Measurements from ENCODE around the gene GAL3ST3. TPM values are rescaled to one million over a fixed set of nuclear protein-coding genes. Genes with fewer than 3 reads are reported as not detected.

Gene GAL3ST3
- total RNA-seq, 1 experiment from 2014 or later: not detected

DNA sequence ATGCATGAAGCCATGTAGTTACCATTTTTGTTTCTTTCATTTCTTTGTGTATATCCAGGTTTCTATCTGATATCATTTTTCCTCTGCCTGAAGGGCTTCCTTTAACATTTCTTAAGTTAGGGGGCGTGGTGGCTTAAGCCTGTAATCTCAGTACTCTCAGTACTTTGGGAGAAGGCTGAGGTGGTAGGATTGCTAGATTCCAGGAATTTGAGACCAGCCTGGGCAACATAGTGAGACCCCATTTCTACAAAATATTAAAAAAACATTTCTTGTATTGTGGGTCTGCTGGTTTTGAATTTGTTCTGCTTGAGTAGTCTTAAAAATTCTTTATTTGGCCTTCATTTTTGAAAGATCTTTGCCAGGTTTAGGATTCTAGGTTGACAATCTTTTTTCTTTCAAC lies 15.6 kb upstream of the GAL3ST3 start:
- no peak overlapping the region for H3K4me3 ChIP-seq
- peaks cover 100% of the 10 kb centered on the region for H3K36me3 ChIP-seq
- no peaks in the 10 kb centered on the region for H3K9me3 ChIP-seq (replicated peaks)
- no peak overlapping the region for H3K27ac ChIP-seq
- DNase-seq (ENCODE audit: low read depth in 1 of 2, low spot score in 2 of 2): no peak
- H3K27me3 ChIP-seq (replicated peaks): no peaks in the 10 kb centered on the region
- H3K4me1 ChIP-seq (replicated peaks): peaks cover 16% of the 10 kb centered on the region

DNA sequence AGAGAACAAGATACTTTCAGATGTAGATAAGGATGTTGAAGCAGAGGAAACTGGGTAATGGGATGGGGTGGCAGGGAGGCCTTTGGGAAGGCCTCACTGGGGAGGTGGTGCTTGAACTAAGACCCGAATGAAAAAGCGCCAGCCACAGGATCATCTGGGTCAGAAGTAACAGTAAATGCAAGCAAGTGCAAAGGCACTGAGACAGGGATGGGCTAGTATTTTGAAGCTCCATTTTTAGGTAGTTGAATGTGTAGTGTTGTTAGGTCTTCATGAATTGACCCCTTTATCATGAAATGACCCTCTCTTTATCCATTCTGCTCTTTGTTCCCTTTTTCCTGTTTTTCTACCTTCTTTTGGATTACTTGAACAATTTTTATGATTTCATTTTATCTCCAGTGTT lies 14.9 kb upstream of the GAL3ST3 start:
- Histone ChIP-seq H3K27me3 (replicated peaks) (no peaks in the 10 kb centered on the region), H3K36me3 (peaks cover 100% of the 10 kb centered on the region), H3K9me3 (replicated peaks) (no peaks in the 10 kb centered on the region), H3K27ac (no peak overlapping the region), H3K4me3 (no peak overlapping the region), H3K4me1 (replicated peaks) (peaks cover 10% of the 10 kb centered on the region)
- DNase-seq (ENCODE audit: low read depth in 1 of 2, low spot score in 2 of 2): no peak

DNA sequence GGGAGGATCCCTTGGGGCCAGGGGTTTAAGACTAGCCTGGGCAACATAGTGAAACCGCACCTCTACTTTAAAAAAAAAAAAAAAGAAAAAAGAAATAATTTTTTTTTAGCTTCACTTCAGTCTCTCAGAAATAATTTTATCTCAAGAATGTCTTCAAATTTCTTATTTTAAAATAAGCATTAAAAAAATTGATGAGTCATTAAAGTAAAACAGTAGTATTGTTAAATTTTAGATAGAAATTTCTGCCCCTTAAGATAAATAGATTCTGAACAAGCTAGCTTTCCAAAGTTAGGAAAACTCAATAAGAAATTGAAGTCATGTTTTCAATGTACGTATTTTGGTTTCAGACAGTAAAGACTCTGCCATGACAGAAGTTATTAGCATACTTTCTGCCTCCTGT lies 13.4 kb upstream of the GAL3ST3 start:
- DNase-seq (ENCODE audit: low read depth in 1 of 2, low spot score in 2 of 2): no peak
- H3K27me3 ChIP-seq (replicated peaks): no peaks in the 10 kb centered on the region
- no peaks in the 10 kb centered on the region for H3K4me1 ChIP-seq (replicated peaks)
- no peak overlapping the region for H3K4me3 ChIP-seq
- no peak overlapping the region for H3K27ac ChIP-seq
- peaks cover 100% of the 10 kb centered on the region for H3K36me3 ChIP-seq
- no peaks in the 10 kb centered on the region for H3K9me3 ChIP-seq (replicated peaks)

DNA sequence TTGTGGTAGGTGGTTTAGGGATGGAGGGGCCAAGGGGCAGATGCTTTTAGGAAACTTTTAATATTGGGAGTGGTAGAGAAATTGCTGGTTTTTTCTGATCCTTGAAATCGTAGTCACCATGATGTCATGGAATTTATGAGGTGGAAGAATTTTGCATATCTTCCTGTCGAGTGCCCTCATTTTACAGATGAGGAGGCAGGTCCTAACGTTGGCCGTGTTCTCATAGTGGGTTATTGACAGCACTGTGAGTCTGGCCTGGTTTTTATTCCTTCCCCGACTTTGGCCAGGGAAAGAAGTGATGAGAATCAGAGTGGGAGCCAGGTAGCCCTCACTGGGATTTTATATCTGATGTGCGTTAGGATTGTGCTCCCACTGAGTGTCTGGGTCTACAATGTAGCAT lies 12.3 kb upstream of the GAL3ST3 start:
- Histone ChIP-seq H3K9me3 (replicated peaks) (no peaks in the 10 kb centered on the region), H3K27ac (no peak overlapping the region), H3K27me3 (replicated peaks) (no peaks in the 10 kb centered on the region), H3K36me3 (peaks cover 100% of the 10 kb centered on the region), H3K4me3 (no peak overlapping the region), H3K4me1 (replicated peaks) (no peaks in the 10 kb centered on the region)
- DNase-seq (ENCODE audit: low read depth in 1 of 2, low spot score in 2 of 2): no peak

DNA sequence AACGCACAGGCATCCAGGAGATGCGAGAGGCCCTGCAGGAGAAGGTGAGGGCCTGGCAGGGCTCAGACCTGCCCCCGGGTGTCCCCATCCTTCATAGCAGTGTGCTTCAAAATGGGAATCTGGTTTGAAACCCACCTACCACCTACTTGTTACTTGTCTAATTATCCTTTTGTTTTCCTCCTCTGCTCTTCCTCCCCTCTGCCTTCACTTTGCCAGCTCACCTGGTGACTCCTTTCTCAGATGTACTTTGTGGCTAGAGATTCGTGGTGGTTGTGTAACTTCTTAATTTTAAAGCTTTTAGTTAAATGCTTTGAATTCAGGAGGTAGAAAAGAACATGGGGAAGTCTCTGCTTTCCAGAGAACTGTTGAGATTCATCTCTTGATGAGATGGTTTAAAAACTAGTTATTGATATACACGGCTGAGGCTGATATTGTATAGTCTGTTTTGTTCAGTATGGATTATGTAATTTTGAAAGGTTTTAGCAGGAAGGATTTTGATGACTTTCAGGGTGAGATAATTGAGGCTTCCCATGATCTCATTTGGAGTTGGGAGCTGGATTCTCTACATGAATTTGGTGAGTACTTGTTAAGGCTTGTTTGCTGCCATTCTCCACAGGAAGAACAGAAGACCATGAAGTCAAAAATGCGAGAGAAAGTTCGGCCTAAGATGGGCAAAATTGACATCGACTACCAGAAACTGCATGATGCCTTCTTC lies 11.2 kb upstream of the GAL3ST3 start:
- Histone ChIP-seq H3K36me3 (peaks cover 100% of the 10 kb centered on the region), H3K9me3 (replicated peaks) (no peaks in the 10 kb centered on the region), H3K27me3 (replicated peaks) (no peaks in the 10 kb centered on the region), H3K27ac (no peak overlapping the region), H3K4me3 (no peak overlapping the region), H3K4me1 (replicated peaks) (no peaks in the 10 kb centered on the region)
- DNase-seq (ENCODE audit: low read depth in 1 of 2, low spot score in 2 of 2): no peak

DNA sequence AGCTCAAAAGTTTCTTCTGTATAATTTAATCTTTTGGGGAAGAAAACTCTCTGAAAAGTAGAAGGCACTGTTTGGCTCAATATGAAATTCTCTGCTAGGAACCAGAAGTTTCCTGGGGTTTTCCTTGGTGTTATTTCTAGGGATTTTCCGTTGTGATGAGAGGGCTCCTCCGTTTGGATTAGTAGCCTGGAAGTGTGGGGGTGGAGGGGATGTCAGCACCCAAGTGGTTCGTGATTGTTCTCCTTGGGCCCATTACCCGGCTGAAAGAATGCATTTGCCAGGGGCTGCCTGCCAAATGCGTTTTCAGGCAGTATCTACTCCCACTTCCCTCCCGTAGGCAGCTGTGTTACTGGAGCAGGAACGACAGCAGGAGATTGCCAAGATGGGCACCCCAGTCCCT lies 7.5 kb upstream of the GAL3ST3 start:
- H3K9me3 ChIP-seq (replicated peaks): no peaks in the 10 kb centered on the region
- H3K4me1 ChIP-seq (replicated peaks): peaks cover 8% of the 10 kb centered on the region
- peaks cover 92% of the 10 kb centered on the region for H3K36me3 ChIP-seq
- DNase-seq (ENCODE audit: low read depth in 1 of 2, low spot score in 2 of 2): no peak
- H3K27me3 ChIP-seq (replicated peaks): no peaks in the 10 kb centered on the region
- H3K27ac ChIP-seq: no peak overlapping the region
- no peak overlapping the region for H3K4me3 ChIP-seq

DNA sequence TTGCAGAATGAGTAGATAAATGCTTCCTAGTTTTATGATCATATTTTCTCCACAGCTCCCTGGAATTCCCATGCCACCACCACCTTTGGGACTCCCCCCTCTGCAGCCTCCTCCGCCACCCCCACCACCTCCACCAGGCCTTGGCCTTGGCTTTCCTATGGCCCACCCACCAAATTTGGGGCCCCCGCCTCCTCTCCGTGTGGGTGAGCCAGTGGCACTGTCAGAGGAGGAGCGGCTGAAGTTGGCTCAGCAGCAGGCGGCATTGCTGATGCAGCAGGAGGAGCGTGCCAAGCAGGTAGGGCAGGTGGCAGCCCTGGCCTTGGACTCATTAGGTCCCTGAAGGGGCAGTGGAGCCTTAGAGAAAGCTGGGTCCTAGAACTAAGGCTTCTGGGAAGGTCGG lies 6.1 kb upstream of the GAL3ST3 start:
- no peak for DNase-seq (ENCODE audit: low read depth in 1 of 2, low spot score in 2 of 2)
- peaks cover 77% of the 10 kb centered on the region for H3K36me3 ChIP-seq
- H3K4me1 ChIP-seq (replicated peaks): peaks cover 14% of the 10 kb centered on the region
- no peak overlapping the region for H3K4me3 ChIP-seq
- no peaks in the 10 kb centered on the region for H3K9me3 ChIP-seq (replicated peaks)
- no peaks in the 10 kb centered on the region for H3K27me3 ChIP-seq (replicated peaks)
- no peak overlapping the region for H3K27ac ChIP-seq

DNA sequence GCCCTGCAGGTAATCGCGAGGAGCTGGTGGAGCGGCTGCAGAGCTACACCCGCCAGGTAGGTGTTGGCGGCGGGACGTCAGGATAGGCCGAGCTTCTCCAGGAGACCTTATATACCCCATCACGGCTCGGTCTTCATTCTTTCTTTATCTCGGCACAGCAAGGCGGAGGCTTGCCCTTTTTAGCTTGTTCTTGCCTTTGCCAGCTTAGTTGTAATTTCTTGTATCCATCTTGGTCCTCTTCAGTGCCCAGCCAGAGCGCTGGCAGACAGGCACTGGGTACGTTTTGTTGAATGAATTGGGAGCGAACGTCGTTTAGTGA lies 3.7 kb upstream of the GAL3ST3 start:
- H3K27ac ChIP-seq: peak overlapping the region; percentile 48
- no peaks in the 10 kb centered on the region for H3K27me3 ChIP-seq (replicated peaks)
- H3K4me3 ChIP-seq: peak overlapping the region; percentile 71
- peaks cover 53% of the 10 kb centered on the region for H3K36me3 ChIP-seq
- peaks cover 14% of the 10 kb centered on the region for H3K4me1 ChIP-seq (replicated peaks)
- no peaks in the 10 kb centered on the region for H3K9me3 ChIP-seq (replicated peaks)
- DNase-seq (ENCODE audit: low read depth in 1 of 2, low spot score in 2 of 2): no peak

DNA sequence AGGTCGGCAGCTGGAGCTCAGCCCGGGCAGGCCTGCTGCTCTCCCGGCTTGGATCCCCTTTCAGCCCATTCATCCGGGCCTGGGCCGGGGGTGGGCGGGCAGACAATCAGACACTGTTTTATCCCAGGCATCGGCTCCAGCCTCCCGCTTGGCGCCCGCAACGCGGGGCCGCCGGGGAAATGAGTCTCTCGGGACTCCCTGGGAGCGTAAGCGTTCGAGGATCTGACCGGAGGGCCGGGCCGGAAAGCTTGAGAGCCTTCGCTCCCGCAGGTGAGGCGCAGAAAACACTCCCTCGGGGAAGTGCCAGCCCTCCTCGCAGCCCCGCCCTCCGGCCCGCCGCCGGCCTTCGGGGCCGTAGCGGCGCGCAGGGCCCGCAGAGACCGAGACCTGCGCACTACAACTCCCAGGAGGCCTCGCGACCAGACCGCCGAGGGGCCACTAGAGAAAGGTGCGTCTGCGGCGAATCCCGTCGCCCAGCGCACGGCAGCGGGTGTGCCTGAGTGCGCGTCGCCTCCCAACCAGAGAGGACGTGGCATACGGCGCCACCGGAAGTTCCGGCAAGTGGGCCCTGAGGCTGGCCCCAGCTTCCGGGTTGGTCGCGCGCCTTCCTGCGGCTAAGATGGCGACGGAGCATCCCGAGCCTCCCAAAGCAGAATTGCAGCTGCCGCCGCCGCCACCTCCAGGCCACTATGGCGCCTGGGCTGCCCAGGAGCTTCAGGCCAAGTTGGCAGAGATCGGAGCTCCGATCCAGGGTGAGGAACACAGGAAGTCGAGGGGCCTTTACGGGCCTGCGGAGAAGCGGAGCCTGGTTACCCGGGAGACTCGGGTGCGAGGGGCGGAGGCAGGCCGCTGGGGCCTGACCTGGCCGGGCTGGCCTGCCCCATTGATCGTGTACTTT lies 3.1 kb upstream of the GAL3ST3 start, which contains the start of gene SF3B2:
Gene SF3B2, plus strand, starts transcription at position 599 of the 898 bp plus-strand sequence. Its CDS starts 21 bp downstream, at position 620.
- Histone ChIP-seq H3K36me3 (peaks cover 47% of the 10 kb centered on the region), H3K27ac (peak within 1 kb of the TSS; percentile 48), H3K4me3 (peak within 1 kb of the TSS; percentile 71), H3K27me3 (replicated peaks) (no peaks in the 10 kb centered on the region), H3K4me1 (replicated peaks) (peaks cover 14% of the 10 kb centered on the region), H3K9me3 (replicated peaks) (no peaks in the 10 kb centered on the region)
- peak; percentile 99 to 100 for DNase-seq (ENCODE audit: low read depth in 1 of 2, low spot score in 2 of 2)

DNA sequence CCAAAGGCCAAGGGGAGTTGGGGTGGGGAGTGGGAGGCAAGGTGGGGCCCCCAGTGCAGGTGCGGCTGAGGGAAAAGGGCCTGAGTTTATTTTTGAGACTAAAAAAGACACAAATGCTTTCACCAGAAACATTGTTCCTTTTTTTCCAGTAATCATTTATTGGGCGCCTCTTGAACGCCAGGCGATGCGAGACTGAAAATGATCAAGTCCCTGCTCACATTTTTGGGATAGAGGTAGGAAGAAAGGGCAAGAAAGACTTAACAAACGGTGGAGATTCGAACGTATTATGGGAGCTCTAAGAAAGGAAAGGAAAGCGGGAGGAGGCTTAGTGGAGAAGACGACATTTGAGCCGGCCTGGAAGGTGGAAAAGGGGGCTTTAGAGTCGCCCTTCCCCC lies 2.4 kb upstream of the GAL3ST3 start:
- H3K9me3 ChIP-seq (replicated peaks): no peaks in the 10 kb centered on the region
- H3K27ac ChIP-seq: peak overlapping the region; percentile 20
- H3K27me3 ChIP-seq (replicated peaks): no peaks in the 10 kb centered on the region

DNA sequence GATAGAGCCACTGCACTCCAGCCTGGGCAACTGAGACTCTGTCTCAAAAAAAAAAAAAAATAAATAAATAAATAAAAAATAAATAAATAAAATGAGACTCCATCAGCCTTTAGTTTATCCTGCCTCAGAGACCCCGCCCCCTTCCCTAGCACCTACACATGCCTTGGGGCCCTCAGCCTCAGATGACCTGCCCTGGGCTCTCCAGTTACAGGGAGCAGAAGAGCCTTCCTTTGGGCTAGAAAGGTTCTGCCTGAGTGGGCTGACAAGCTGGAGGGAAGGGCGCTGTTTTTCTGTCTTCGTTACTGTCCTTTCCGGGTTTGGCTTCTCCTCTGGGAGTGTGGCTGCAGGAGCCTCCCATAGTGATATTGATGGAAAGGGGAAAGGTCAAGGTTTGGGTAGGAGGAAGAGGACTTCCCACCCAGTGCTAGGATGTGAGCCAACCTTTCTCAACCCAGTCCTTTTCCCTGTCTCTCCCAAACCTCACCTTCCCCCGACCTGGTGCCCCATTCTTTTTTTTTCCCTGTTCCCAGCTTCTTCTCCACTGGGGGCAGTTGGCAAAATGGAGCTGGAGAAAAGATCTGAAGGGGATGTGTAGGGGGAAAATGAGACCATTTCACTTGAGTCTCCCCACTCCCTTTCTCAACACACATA lies 1.7 kb upstream of the GAL3ST3 start:
- Histone ChIP-seq H3K27me3 (replicated peaks) (no peaks in the 10 kb centered on the region), H3K9me3 (replicated peaks) (no peaks in the 10 kb centered on the region), H3K4me1 (replicated peaks) (peaks cover 14% of the 10 kb centered on the region), H3K4me3 (no peak overlapping the region), H3K36me3 (peaks cover 34% of the 10 kb centered on the region), H3K27ac (no peak overlapping the region)
- DNase-seq (ENCODE audit: low read depth in 1 of 2, low spot score in 2 of 2): no peak

More for the DNA sequence above, 2.4 kb upstream of the GAL3ST3 start:
- DNase-seq (ENCODE audit: low read depth in 1 of 2, low spot score in 2 of 2): no peak
- peaks cover 40% of the 10 kb centered on the region for H3K36me3 ChIP-seq
- H3K4me1 ChIP-seq (replicated peaks): peaks cover 14% of the 10 kb centered on the region
- H3K4me3 ChIP-seq: peak overlapping the region; percentile 71

DNA sequence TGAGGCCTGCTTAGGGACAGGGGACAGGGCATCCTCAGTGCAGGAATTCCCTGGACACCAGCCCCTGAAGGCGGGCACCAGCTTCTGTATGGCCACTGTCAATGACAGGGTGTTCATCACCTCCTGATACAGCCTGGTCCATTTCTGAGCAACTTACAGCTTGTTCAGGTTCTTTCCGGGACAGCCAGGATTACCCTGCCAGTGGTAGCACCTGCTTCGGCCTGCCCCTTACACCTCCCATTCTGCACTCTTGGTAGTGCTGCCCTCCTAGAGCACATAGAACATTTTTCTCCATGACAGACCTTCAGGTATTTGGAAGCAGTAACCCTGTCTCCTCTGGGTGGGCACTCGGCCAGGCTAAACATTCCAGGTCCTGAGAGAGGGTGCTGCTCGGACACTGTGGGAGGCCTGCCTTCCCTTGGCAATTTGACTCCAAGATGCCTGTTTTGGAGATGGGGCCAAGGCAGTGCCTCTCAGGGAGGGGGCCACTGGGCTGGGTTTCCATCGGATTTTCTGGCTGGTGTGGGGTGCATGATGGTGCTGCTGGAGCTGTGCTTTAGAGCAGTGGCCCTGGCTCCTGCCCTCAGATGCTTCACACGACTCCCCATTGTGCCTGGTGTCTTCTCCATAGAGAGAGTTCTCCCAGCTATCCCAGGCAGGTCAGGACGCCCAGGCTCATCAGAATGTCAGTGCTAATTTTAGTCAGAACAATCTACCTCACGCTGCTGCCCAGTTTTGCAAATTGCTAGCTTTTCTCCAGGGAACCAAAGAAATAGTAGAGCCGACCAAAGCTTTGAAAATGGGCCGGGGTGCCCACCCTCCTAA lies 1.2 kb downstream of the GAL3ST3 start:
- H3K36me3 ChIP-seq: peaks cover 5% of the 10 kb centered on the region
- H3K27me3 ChIP-seq (replicated peaks): no peaks in the 10 kb centered on the region
- no peak overlapping the region for H3K4me3 ChIP-seq
- H3K9me3 ChIP-seq (replicated peaks): peaks cover 10% of the 10 kb centered on the region
- H3K4me1 ChIP-seq (replicated peaks): peaks cover 16% of the 10 kb centered on the region
- H3K27ac ChIP-seq: no peak overlapping the region
- DNase-seq (ENCODE audit: low read depth in 1 of 2, low spot score in 2 of 2): no peak

DNA sequence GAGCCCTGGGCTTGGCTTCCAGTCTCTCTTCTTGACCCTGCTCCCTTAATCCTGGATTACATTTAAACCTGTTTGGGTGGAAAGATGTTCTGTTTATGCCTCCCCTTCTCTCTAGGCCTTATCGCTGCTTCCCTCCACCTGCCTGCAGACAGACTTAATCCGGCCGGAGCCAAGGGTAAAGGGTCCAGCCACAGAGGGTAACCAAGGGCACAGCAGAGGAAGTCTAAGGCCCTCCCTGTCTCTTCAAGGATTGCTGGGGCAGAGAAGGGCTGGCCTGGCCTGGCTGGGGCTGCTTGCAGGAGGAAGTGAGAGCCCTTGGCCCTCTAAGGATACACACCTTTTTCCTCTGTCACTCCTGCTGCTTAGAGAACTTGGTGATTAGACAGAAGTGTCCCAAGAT lies 2.1 kb downstream of the GAL3ST3 start:
- DNase-seq (ENCODE audit: low read depth in 1 of 2, low spot score in 2 of 2): no peak
- Histone ChIP-seq H3K4me1 (replicated peaks) (peaks cover 16% of the 10 kb centered on the region), H3K36me3 (no peaks in the 10 kb centered on the region), H3K9me3 (replicated peaks) (peaks cover 10% of the 10 kb centered on the region), H3K27ac (no peak overlapping the region), H3K4me3 (no peak overlapping the region), H3K27me3 (replicated peaks) (no peaks in the 10 kb centered on the region)

All from SJSA1 (cell line).